Stimulated activated naive CD4-positive, alpha-beta T cell treated with Interleukin-2 at 50 U/mL for 16 hours (primary cell): ENCODE measurements around the gene SUPT6H.
A peak's percentile ranks its signal among the peaks of the same experiment; 100 is the strongest.

ENCODE experiments used
- DNase-seq: peaks from one replicate; lab custom pipeline; 2025; lab: John Stamatoyannopoulos, UW

The SUPT6H gene

DNA sequence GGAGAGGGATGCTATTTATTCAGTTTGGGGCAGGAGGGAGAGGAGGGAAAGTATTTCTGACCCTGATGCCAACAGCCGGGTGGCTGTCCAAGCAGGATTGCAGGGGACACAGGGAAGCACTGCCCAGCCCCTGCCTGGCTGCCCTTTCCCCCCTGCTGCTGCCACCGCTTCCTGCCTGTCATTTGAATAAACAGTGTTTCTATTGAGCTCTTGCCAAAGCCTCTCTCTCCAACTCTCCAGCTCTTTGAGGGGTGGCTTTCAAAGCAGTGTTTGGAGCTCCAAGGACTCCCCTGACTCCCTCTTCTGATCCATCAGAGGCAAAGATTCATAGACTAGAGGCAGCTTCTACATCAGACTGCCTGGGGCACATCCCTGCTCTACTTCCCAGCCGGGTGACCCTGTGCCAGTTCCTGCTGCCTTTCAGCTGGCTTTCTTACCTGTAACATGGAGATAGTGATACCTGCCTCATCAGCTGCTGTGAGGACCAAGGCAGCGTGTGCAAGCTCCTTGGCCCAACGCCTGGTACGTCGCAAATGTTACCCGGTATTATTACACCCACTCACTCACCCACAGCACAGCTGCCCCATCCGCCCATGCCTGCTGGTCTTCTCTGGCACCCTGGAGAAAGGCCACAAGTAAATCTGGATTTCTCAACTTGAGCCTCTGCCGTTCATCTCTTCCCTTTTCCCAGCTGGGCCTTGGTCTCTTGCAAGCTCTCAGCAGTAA, 40.2 kb downstream of the SUPT6H start:
- no peak for DNase-seq

DNA sequence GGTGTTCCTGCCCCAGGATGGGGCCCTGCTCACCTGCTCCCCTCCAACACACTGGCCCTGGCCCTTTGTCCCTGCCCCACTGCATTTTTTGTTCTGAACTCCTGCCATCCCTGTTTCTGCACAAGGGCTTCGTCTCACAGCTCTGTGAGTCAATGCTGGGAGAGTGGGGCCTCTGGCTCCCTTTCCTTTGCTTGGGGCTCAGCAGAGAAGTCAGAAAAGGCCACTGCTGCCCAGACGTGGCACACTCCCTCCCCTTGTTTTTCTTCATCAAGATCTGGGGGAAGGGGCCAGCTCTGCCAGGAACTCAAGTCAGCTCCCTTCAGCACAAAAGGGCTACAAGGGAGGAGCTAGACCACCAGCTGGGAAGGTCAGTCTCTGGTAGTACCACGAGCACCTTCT, 40.7 kb downstream of the SUPT6H start:
- DNase-seq: no peak

GRCh38 chr17:28703552-28704218, 41.7 kb downstream of the SUPT6H start:
- DNase-seq: no peak

DNA sequence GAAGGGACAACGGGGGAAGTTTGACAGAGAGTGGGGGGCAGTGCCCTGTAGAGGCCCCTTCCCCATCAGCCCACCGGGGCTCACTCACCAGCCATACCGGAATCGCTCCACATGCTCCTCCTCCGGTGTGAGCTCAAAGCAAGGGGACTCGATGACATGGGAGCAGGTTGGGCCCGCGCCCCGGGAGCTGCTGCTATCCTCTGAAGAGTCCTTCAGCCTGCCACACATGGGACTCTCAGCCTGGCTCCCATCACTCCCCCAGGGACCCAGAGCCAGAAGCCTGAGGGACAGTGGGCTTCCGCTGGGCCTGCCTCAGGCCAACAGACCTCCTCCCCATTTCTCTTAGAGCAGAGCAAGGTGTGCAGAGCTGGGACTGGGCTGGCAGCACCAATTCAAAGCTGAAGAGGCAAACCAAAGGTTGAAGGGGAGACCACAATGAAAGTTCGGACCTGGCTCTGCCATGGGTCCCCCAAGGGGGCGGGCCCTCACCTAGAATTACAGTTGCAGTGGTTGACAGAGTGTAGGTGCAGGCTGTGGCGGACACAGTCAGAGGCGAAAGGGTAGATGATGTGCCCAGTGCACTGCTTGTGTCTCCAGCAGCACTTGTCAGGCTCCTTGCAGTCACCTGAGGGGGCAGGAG, 42.3 kb downstream of the SUPT6H start:
- DNase-seq: no peak

GRCh38 chr17:28705074-28705659, 43.2 kb downstream of the SUPT6H start:
- no peak for DNase-seq

GRCh38 chr17:28705728-28706334, 43.8 kb downstream of the SUPT6H start:
- no peak for DNase-seq

DNA sequence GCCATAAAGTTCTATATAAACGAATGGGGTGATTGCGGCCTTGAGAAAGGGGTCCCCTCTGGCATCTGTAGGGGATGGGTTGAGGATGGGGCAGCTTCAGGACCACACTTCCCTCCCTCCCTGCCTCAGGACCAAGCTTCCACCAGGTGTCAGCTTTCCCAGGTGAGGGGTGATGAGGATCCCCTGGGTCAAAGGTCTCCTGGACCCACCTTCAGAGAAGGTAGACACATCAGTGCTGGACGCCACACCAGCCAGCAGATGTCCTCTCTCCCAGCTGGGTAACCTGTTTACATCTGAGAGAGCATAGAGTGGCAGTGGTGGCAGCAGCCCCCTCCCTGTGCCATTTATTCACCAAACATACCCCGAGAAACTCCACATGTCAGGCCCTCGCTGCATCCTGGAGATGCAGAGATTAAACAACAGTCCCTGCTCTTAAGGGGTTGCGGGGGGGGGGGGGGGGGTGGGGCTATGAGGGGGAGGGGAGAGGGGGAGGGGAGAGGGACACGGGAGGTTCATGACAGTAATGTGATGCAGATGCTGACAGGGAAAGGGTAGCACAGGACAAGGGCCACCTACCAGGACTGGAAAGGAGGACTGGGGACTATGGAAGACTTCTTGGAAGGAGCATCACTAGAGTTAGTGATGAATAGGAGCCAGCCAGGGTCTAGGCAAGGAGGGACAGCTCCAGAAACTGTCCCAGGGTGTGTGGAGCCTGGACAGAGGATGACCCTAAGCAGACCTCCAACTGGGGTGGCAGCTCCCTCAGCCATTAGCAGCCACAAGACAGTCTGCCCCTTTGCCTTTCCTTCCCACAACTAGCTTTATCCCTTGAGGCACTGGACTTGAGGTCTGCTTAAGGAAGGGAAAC, 44.7 kb downstream of the SUPT6H start:
- no peak for DNase-seq

- DNase-seq: no peak
Observed at GRCh38 chr17:28707339-28707720, 45.3 kb downstream of the SUPT6H start.

DNA sequence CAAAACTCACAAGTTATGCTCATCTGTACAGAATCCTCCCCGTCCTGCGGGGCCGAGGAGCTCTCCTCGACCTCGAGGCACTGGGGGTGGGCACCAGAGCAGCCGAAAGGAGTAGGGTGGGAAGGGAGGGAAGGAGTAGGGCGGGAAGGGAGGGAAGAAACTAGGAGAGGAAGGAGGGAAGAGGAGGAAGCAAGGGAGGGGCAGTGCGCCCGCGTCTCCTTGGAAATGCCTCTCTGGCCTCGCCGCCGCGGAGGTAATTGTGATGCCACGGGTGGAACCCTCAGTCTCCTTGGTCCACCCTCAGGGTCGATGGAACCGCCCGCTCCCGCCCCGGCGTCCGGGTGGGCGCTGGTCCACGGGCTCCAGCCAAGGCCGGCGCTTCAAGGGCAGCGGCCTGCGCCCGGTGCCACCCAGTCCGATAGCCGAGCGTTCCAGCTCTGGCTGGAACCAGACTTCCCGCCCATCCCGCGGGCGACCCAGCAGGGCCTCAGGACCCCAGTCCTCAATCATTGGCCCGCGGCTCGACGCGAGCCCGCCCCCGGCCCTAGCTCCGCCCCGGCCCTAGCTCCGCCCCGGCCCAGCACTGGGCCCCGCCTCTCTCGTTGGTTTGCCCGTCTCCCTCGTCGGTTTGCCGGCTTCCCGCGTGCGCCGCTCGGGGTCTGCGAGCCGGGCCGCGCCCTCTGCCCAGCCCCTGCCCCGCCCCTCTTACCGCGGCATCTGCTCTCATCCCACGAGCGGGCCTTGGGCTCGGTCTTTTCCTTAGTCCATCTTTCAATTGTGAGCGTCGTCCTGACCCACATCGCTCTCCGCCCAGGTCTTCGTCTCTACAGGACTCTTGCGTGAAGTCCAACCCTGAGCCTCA, 49.1 kb downstream of the SUPT6H start:
- peak; percentile 80 for DNase-seq

DNA sequence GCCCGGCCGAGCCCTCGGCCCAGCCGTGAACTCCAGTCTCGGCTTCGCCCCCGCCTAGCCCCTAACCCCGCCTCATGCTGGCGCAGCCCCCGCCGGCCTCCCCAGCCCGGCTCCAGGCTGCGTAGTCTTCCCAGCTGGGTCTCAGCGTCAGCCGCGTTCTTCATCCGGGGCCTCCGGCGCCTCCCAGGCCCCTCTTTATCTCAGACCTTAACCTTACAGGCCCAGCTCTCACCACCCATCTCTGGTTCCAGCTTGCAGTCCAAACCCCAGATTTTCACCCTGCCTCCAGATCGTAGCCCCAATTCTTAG, 49.7 kb downstream of the SUPT6H start, which contains the start of gene PROCA1:
TSS of gene PROCA1 (minus strand) at position 166 of the 309 bp plus-strand sequence. CDS start 228 bp downstream, outside the sequence.
- DNase-seq: peak; percentile 41

- peak; percentile 65 for DNase-seq
Observed at GRCh38 chr17:28712032-28712704, 50.2 kb downstream of the SUPT6H start.

DNA sequence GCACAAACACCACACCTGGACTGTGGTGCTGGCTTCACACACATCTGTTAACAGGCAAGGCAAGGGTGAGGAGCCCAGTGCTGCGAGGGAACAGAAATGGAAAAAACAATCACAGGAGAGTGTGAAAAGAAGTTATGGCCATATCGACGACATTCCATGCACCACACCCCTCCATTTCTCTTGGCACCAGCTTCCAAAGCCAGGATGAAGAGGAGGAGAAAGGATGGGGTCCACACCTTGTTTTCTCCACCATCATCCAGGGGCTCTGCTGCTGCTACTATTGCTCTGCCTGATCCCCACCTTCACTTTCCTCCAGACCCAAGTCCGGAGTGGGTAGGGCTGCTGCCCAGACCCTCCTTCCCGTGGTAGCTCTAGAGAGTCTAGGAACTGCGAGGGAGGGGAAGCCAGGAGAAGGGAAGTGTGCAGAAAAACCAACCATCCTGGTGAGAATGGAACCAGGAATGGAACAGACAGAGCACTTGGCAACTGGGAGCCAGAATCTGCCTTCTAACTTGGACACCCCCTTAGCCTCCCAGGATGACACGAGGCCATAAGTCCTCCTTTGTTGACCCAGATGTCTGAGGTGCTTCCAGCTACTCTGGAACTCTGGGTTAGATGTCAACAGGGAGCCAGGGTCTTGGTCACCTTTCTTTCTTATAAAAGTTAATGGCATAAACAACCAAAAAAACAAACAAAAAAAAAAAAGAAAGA, 50.9 kb downstream of the SUPT6H start:
- no peak for DNase-seq

DNA sequence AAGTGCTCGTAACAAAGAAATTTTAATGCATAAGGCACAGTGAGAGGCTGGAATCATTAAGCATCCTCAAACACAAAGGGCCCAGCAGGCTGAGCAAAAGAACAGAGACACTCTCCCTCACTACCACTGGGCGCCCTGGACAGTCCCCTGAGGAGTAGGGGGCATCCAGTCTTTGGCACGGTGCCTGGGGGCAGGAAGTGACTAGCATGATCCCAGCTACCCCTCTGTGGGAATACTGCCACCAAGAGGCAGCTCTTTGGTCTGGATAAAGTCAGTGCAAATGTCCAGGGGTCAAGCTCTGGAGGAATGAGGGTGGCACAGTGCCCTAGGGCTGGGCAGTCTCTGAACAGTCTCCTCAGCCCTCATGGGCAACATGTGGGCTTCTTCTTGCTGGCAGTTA, 52.3 kb downstream of the SUPT6H start:
- no peak for DNase-seq

- no peak for DNase-seq
Observed at GRCh38 chr17:28715217-28715616, 53.2 kb downstream of the SUPT6H start.

- no peak for DNase-seq
Observed at GRCh38 chr17:28716740-28717577, 55.0 kb downstream of the SUPT6H start.

- DNase-seq: no peak
Observed at GRCh38 chr17:28717578-28718332, 55.8 kb downstream of the SUPT6H start, which contains the start of gene RAB34. Gene RAB34, minus strand, starts transcription at chr17:28717868. Its CDS starts 602 bp downstream, at chr17:28717266.

GRCh38 chr17:28718333-28719020, 56.5 kb downstream of the SUPT6H start:
- no peak for DNase-seq
